ENCODE measurements around the gene NCCRP1. TPM values are rescaled to one million over a fixed set of nuclear protein-coding genes. Genes with fewer than 3 reads are reported as not detected.

The NCCRP1 gene
- total and polyA plus RNA-seq, 4 experiments from 2014 or later = not detected

- Histone ChIP-seq H3K4me3 (ENCODE audit: low read length in 2 of 2) (no peak overlapping the region), H3K27me3 (ENCODE audit: insufficient read depth, low read length) (no peaks in the 10 kb centered on the region), H3K4me1 (ENCODE audit: insufficient read depth, low read length) (no peaks in the 10 kb centered on the region), H3K9me3 (ENCODE audit: control insufficient read depth in 1 of 2, low read length in 2 of 2) (no peaks in the 10 kb centered on the region), H3K27ac (ENCODE audit: low read depth, low read length) (no peak overlapping the region), H3K36me3 (ENCODE audit: insufficient read depth, low read length) (no peaks in the 10 kb centered on the region)
- peaks cover 0 to 4% (median under 1%) of the 10 kb centered on the region in 4 donors for H3K4me1 Mint-ChIP-seq
- DNase-seq = no peak
- ChIA-PET POLR2A (ENCODE audit: partially characterized antibody) (no interaction called here), CTCF (ENCODE audit: partially characterized antibody) (no interaction called here)
- no peak overlapping the region for H3K27ac Mint-ChIP-seq
- no peak overlapping the region for H3K4me3 Mint-ChIP-seq
- intact Hi-C loops (cut with micrococcal nuclease) = no loop called here
- peaks cover 2 to 4% of the 10 kb centered on the region in 2 donors for H3K27me3 Mint-ChIP-seq
- peaks cover 0 to 1% (median 0%) of the 10 kb centered on the region in 8 donors for H3K9me3 Mint-ChIP-seq
- H3K36me3 Mint-ChIP-seq = peaks cover 0 to 12% of the 10 kb centered on the region in 2 donors
Measured at GRCh38 chr19:39183104-39183503, 13.7 kb upstream of the NCCRP1 start.

GRCh38 chr19:39186391-39186790 is 10.4 kb upstream of the NCCRP1 start:
- H3K27me3 Mint-ChIP-seq = peaks cover 8 to 10% of the 10 kb centered on the region in 2 donors
- no peak overlapping the region for H3K27ac Mint-ChIP-seq
- Histone ChIP-seq H3K4me3 (ENCODE audit: low read length in 2 of 2) (no peak overlapping the region), H3K27ac (ENCODE audit: low read depth, low read length) (no peak overlapping the region), H3K4me1 (ENCODE audit: insufficient read depth, low read length) (no peaks in the 10 kb centered on the region), H3K27me3 (ENCODE audit: insufficient read depth, low read length) (peaks cover 3% of the 10 kb centered on the region), H3K9me3 (ENCODE audit: control insufficient read depth in 1 of 2, low read length in 2 of 2) (no peaks in the 10 kb centered on the region), H3K36me3 (ENCODE audit: insufficient read depth, low read length) (no peaks in the 10 kb centered on the region)
- H3K9me3 Mint-ChIP-seq = peaks cover 0 to 1% (median 0%) of the 10 kb centered on the region in 8 donors
- peaks cover 0 to 4% of the 10 kb centered on the region in 2 donors for H3K36me3 Mint-ChIP-seq
- no peak for DNase-seq
- intact Hi-C loops (cut with micrococcal nuclease) = no loop called here
- no peak overlapping the region for H3K4me3 Mint-ChIP-seq
- POLR2A ChIA-PET (ENCODE audit: partially characterized antibody) = no interaction called here
- CTCF ChIA-PET (ENCODE audit: partially characterized antibody) = interaction anchor here (0.6 to 2.2 kb wide), 11 partner anchors 9 to 135 kb away, joined by 3 to 8 read pairs (median 4); no protein-coding TSS in a partner anchor
- peaks cover 0 to 4% (median 2%) of the 10 kb centered on the region in 4 donors for H3K4me1 Mint-ChIP-seq

- CTCF ChIA-PET (ENCODE audit: partially characterized antibody) = interaction anchor here (1.3 to 2.2 kb wide), 4 partner anchors 61 to 136 kb away, joined by 3 to 8 read pairs (median 6); no protein-coding TSS in a partner anchor
Measured at GRCh38 chr19:39187552-39187943, 9.2 kb upstream of the NCCRP1 start.

GRCh38 chr19:39188960-39189359 is 7.8 kb upstream of the NCCRP1 start:
- H3K36me3 ChIP-seq (ENCODE audit: insufficient read depth, low read length) = no peaks in the 10 kb centered on the region
- no peak overlapping the region for H3K4me3 ChIP-seq (ENCODE audit: low read length in 2 of 2)
- peaks cover 3% of the 10 kb centered on the region for H3K27me3 ChIP-seq (ENCODE audit: insufficient read depth, low read length)
- no peaks in the 10 kb centered on the region for H3K9me3 ChIP-seq (ENCODE audit: control insufficient read depth in 1 of 2, low read length in 2 of 2)
- peak overlapping the region in 1 of 8 donors; percentile 26 for H3K4me3 Mint-ChIP-seq
- peak overlapping the region in 1 of 7 donors; percentile 50 for H3K27ac Mint-ChIP-seq
- H3K9me3 Mint-ChIP-seq = peaks cover 0 to 1% (median 0%) of the 10 kb centered on the region in 8 donors
- ChIA-PET CTCF (ENCODE audit: partially characterized antibody) (interaction anchor here (0.7 kb wide), 1 partner anchor 137 kb away, joined by 3 read pairs; no protein-coding TSS in a partner anchor), POLR2A (ENCODE audit: partially characterized antibody) (no interaction called here)
- no peaks in the 10 kb centered on the region for H3K4me1 ChIP-seq (ENCODE audit: insufficient read depth, low read length)
- no peak overlapping the region for H3K27ac ChIP-seq (ENCODE audit: low read depth, low read length)
- intact Hi-C loops (cut with micrococcal nuclease) = no loop called here
- H3K36me3 Mint-ChIP-seq = no peaks in the 10 kb centered on the region
- H3K4me1 Mint-ChIP-seq = peaks cover 0 to 4% (median 2%) of the 10 kb centered on the region in 4 donors
- DNase-seq = no peak
- peaks cover 14% of the 10 kb centered on the region in 2 donors for H3K27me3 Mint-ChIP-seq

More at GRCh38 chr19:39187552-39187943, 9.2 kb upstream of the NCCRP1 start:
- peaks cover 0 to 1% (median 0%) of the 10 kb centered on the region in 8 donors for H3K9me3 Mint-ChIP-seq
- H3K36me3 Mint-ChIP-seq = no peaks in the 10 kb centered on the region
- H3K9me3 ChIP-seq (ENCODE audit: control insufficient read depth in 1 of 2, low read length in 2 of 2) = no peaks in the 10 kb centered on the region
- peaks cover 8 to 10% of the 10 kb centered on the region in 2 donors for H3K27me3 Mint-ChIP-seq
- H3K36me3 ChIP-seq (ENCODE audit: insufficient read depth, low read length) = no peaks in the 10 kb centered on the region
- no peak for DNase-seq
- H3K27ac ChIP-seq (ENCODE audit: low read depth, low read length) = no peak overlapping the region
- POLR2A ChIA-PET (ENCODE audit: partially characterized antibody) = no interaction called here
- H3K27ac Mint-ChIP-seq = no peak overlapping the region
- peaks cover 0 to 4% (median 2%) of the 10 kb centered on the region in 4 donors for H3K4me1 Mint-ChIP-seq
- H3K4me3 Mint-ChIP-seq = no peak overlapping the region
- H3K27me3 ChIP-seq (ENCODE audit: insufficient read depth, low read length) = peaks cover 3% of the 10 kb centered on the region
- H3K4me1 ChIP-seq (ENCODE audit: insufficient read depth, low read length) = no peaks in the 10 kb centered on the region
- H3K4me3 ChIP-seq (ENCODE audit: low read length in 2 of 2) = no peak overlapping the region
- intact Hi-C loops (cut with micrococcal nuclease) = loop anchor here (1.0 kb wide), 2 partner anchors 65 to 135 kb away; no protein-coding TSS in a partner anchor

- Histone ChIP-seq H3K27ac (ENCODE audit: low read depth, low read length) (no peak overlapping the region), H3K27me3 (ENCODE audit: insufficient read depth, low read length) (peaks cover 10% of the 10 kb centered on the region), H3K4me3 (ENCODE audit: low read length in 2 of 2) (no peak overlapping the region), H3K9me3 (ENCODE audit: control insufficient read depth in 1 of 2, low read length in 2 of 2) (no peaks in the 10 kb centered on the region), H3K4me1 (ENCODE audit: insufficient read depth, low read length) (peaks cover 9% of the 10 kb centered on the region), H3K36me3 (ENCODE audit: insufficient read depth, low read length) (no peaks in the 10 kb centered on the region)
- Mint-ChIP-seq H3K27me3 (peaks cover 20 to 24% of the 10 kb centered on the region in 2 donors), H3K36me3 (no peaks in the 10 kb centered on the region), H3K27ac (no peak overlapping the region), H3K4me1 (peaks cover 8 to 13% (median 10%) of the 10 kb centered on the region in 4 donors), H3K9me3 (no peaks in the 10 kb centered on the region), H3K4me3 (no peak overlapping the region)
- intact Hi-C loops (cut with micrococcal nuclease) = no loop called here
- ChIA-PET POLR2A (ENCODE audit: partially characterized antibody) (no interaction called here), CTCF (ENCODE audit: partially characterized antibody) (no interaction called here)
- DNase-seq = no peak
Measured at GRCh38 chr19:39190768-39191167, 6.0 kb upstream of the NCCRP1 start.

- H3K27ac ChIP-seq (ENCODE audit: low read depth, low read length) = no peak overlapping the region
- no peaks in the 10 kb centered on the region for H3K36me3 ChIP-seq (ENCODE audit: insufficient read depth, low read length)
- no peak overlapping the region for H3K4me3 ChIP-seq (ENCODE audit: low read length in 2 of 2)
- intact Hi-C loops (cut with micrococcal nuclease) = no loop called here
- peaks cover 24% of the 10 kb centered on the region for H3K4me1 ChIP-seq (ENCODE audit: insufficient read depth, low read length)
- DNase-seq = no peak
- CTCF ChIA-PET (ENCODE audit: partially characterized antibody) = no interaction called here
- peaks cover 21 to 26% of the 10 kb centered on the region in 2 donors for H3K27me3 Mint-ChIP-seq
- H3K27me3 ChIP-seq (ENCODE audit: insufficient read depth, low read length) = peaks cover 12% of the 10 kb centered on the region
- POLR2A ChIA-PET (ENCODE audit: partially characterized antibody) = no interaction called here
- no peaks in the 10 kb centered on the region for H3K9me3 ChIP-seq (ENCODE audit: control insufficient read depth in 1 of 2, low read length in 2 of 2)
- H3K4me3 Mint-ChIP-seq = no peak overlapping the region
- H3K9me3 Mint-ChIP-seq = no peaks in the 10 kb centered on the region
- H3K4me1 Mint-ChIP-seq = peaks cover 15 to 27% (median 22%) of the 10 kb centered on the region in 4 donors
- H3K27ac Mint-ChIP-seq = peak overlapping the region in 2 of 7 donors; percentile 29 to 36
- H3K36me3 Mint-ChIP-seq = no peaks in the 10 kb centered on the region
Measured at GRCh38 chr19:39192846-39193245, 3.9 kb upstream of the NCCRP1 start.

GRCh38 chr19:39193803-39194202 is 3.0 kb upstream of the NCCRP1 start:
- Histone ChIP-seq H3K4me1 (ENCODE audit: insufficient read depth, low read length) (peaks cover 24% of the 10 kb centered on the region), H3K27ac (ENCODE audit: low read depth, low read length) (no peak overlapping the region), H3K27me3 (ENCODE audit: insufficient read depth, low read length) (peaks cover 15% of the 10 kb centered on the region), H3K9me3 (ENCODE audit: control insufficient read depth in 1 of 2, low read length in 2 of 2) (no peaks in the 10 kb centered on the region), H3K36me3 (ENCODE audit: insufficient read depth, low read length) (no peaks in the 10 kb centered on the region), H3K4me3 (ENCODE audit: low read length in 2 of 2) (no peak overlapping the region)
- Mint-ChIP-seq H3K27ac (no peak overlapping the region), H3K27me3 (peaks cover 20 to 31% of the 10 kb centered on the region in 2 donors), H3K4me1 (peaks cover 15 to 28% (median 22%) of the 10 kb centered on the region in 4 donors), H3K36me3 (no peaks in the 10 kb centered on the region), H3K4me3 (no peak overlapping the region), H3K9me3 (no peaks in the 10 kb centered on the region)
- intact Hi-C loops (cut with micrococcal nuclease) = no loop called here
- POLR2A ChIA-PET (ENCODE audit: partially characterized antibody) = no interaction called here
- CTCF ChIA-PET (ENCODE audit: partially characterized antibody) = no interaction called here
- DNase-seq = no peak
